GM13977 (cell line): Measurements from ENCODE around the gene CNTNAP5.

ENCODE experiments used
- DNase-seq: peaks from one replicate; pipeline ENCODE4 v3.0.0; 2012; ENCODE audit warnings: low spot score
- CTCF ChIP-seq: IDR thresholded peaks from 2 replicates; pipeline ENCODE4 v1.5.1; 2012; ENCODE audit warnings: mild to moderate bottlenecking, control low read depth; ENCODE audit not compliant: insufficient read depth; ENCODE audit errors: extremely low read depth, missing control alignments
- in situ Hi-C: fragments of 300-500 bp; cut with MboI; formaldehyde crosslinking; loops from one replicate; pipeline ENCODE4 v1.12.0; 2022; ENCODE audit warnings: low sequenced_read_pairs, low pct_unique_long_range_greater_than_20kb, mixed read lengths, inconsistent platforms; ENCODE audit not compliant: unreplicated experiment

The CNTNAP5 gene

GRCh38 chr2:124104914-124105313 lies 79.8 kb downstream of the CNTNAP5 start:
- no peak for DNase-seq
- in situ Hi-C loops: no loop called here
- TF ChIP-seq CTCF: no peak

GRCh38 chr2:124112206-124112605 lies 87.1 kb downstream of the CNTNAP5 start:
- in situ Hi-C loops: no loop called here
- no peak for DNase-seq
- TF ChIP-seq CTCF: no peak

GRCh38 chr2:124112966-124113365 lies 87.9 kb downstream of the CNTNAP5 start:
- TF ChIP-seq CTCF: no peak
- in situ Hi-C loops: no loop called here
- no peak for DNase-seq

GRCh38 chr2:124120246-124120645 lies 95.2 kb downstream of the CNTNAP5 start:
- TF ChIP-seq CTCF: no peak
- in situ Hi-C loops: no loop called here
- DNase-seq: no peak

- TF ChIP-seq CTCF: no peak
- in situ Hi-C loops: no loop called here
These were observed 96.0 kb downstream of the CNTNAP5 start for GRCh38 chr2:124121106-124121505.

GRCh38 chr2:124121760-124122275 lies 96.7 kb downstream of the CNTNAP5 start:
- in situ Hi-C loops: no loop called here
- TF ChIP-seq CTCF: no peak
- DNase-seq: no peak

More at GRCh38 chr2:124121106-124121505, 96.0 kb downstream of the CNTNAP5 start:
- no peak for DNase-seq

- DNase-seq: no peak
- TF ChIP-seq CTCF: no peak
- in situ Hi-C loops: no loop called here
These were observed 97.3 kb downstream of the CNTNAP5 start for GRCh38 chr2:124122340-124122739.
